GM12873 (cell line): ENCODE data around the gene UBA3.

ENCODE experiments used
- CTCF ChIP-seq: IDR thresholded peaks from 2 replicates; pipeline ENCODE4 v1.5.1; 2012; ENCODE audit warnings: low read depth, mild to moderate bottlenecking, moderate library complexity, low read length, control low read depth; ENCODE audit not compliant: insufficient read depth; ENCODE audit errors: missing control alignments

UBA3 gene

GRCh38 chr3:69085168-69085832 is 5.1 kb upstream of the UBA3 start:
- TF ChIP-seq CTCF, result no peak

GRCh38 chr3:69084326-69085167 is 4.4 kb upstream of the UBA3 start, which contains the start of gene ARL6IP5:
Gene ARL6IP5, plus strand, starts transcription at chr3:69084937. Its CDS starts 111 bp downstream, at chr3:69085048.
- no peak for TF ChIP-seq CTCF

GRCh38 chr3:69082805-69083204 is 2.6 kb upstream of the UBA3 start:
- no peak for TF ChIP-seq CTCF

- no peak for TF ChIP-seq CTCF
These were observed 2.2 kb upstream of the UBA3 start for GRCh38 chr3:69082361-69082760.

DNA sequence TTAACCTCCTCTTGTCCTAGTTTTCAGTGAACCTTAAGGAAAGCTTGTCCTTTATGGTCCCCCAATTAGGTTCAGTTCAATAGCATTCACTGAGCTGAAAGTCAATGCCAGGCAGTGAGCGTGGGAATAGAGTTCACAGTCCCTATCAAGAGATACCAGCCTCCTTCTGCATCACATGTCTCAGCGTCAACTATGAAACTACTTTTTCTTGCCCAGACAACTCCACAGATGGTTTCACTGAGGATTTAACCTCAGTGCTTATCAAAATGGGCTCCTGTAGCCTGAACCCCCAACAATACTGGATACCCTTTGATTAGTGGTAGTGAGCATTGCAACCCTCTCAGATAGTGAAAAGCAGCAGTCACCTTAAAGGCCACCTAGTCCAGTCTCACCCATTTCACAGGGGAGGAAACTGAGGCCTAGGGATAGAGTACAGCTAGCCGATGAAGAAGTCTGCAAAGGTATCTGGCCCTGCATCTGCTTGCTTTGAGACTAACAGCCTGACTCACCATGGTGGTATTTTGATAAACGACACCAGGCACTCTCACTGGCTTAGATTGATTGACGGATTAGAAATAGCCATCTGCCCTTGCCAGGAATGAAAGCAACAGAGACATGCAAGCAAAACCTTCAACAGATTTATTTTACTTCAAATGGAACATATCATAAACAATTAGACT is 1.6 kb upstream of the UBA3 start:
- TF ChIP-seq CTCF, result no peak

GRCh38 chr3:69079269-69080159 is 651 bp downstream of the UBA3 start:
- no peak for TF ChIP-seq CTCF
